HL-60 (cell line): ENCODE data around the gene DNMT3A.

Experiments used
- SPI1 ChIP-seq: IDR thresholded peaks from 2 replicates; pipeline ENCODE4 v1.6.1; 2012; ENCODE audit warnings: low read depth, mild to moderate bottlenecking, borderline replicate concordance
- TF ChIP-seq, protein P1 (sequence below): IDR thresholded peaks from one replicate; pipeline ENCODE4 v1.5.1; 2011; ENCODE audit warnings: low read length, control low read depth, inconsistent platforms; ENCODE audit not compliant: insufficient read depth
- TF ChIP-seq, protein P2 (sequence below): IDR thresholded peaks from 2 replicates; pipeline ENCODE4 v1.6.1; 2012; ENCODE audit warnings: low read depth; ENCODE audit not compliant: insufficient replicate concordance

DNA sequence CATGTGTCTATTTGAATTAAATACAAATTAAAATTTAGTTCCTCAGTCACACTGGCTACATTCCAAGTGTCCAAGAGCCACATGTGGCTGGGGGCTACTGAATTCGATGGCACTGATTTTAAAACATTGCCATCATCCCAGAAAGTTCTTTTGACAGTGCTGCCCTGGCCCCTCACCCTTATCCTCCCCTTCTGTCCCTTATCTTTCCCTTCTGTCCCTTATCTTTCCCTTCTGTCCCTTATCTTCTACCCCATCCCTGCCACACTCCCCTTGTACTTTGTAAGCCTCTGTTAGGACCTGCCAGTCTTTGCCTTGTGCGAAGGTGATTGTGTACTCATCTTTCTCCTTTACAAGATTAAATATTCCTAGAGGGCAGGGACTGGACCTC lies 85.2 kb downstream of the DNMT3A start:
- TF ChIP-seq, protein P1, sequence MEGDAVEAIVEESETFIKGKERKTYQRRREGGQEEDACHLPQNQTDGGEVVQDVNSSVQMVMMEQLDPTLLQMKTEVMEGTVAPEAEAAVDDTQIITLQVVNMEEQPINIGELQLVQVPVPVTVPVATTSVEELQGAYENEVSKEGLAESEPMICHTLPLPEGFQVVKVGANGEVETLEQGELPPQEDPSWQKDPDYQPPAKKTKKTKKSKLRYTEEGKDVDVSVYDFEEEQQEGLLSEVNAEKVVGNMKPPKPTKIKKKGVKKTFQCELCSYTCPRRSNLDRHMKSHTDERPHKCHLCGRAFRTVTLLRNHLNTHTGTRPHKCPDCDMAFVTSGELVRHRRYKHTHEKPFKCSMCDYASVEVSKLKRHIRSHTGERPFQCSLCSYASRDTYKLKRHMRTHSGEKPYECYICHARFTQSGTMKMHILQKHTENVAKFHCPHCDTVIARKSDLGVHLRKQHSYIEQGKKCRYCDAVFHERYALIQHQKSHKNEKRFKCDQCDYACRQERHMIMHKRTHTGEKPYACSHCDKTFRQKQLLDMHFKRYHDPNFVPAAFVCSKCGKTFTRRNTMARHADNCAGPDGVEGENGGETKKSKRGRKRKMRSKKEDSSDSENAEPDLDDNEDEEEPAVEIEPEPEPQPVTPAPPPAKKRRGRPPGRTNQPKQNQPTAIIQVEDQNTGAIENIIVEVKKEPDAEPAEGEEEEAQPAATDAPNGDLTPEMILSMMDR = no peak
- TF ChIP-seq, protein P2, sequence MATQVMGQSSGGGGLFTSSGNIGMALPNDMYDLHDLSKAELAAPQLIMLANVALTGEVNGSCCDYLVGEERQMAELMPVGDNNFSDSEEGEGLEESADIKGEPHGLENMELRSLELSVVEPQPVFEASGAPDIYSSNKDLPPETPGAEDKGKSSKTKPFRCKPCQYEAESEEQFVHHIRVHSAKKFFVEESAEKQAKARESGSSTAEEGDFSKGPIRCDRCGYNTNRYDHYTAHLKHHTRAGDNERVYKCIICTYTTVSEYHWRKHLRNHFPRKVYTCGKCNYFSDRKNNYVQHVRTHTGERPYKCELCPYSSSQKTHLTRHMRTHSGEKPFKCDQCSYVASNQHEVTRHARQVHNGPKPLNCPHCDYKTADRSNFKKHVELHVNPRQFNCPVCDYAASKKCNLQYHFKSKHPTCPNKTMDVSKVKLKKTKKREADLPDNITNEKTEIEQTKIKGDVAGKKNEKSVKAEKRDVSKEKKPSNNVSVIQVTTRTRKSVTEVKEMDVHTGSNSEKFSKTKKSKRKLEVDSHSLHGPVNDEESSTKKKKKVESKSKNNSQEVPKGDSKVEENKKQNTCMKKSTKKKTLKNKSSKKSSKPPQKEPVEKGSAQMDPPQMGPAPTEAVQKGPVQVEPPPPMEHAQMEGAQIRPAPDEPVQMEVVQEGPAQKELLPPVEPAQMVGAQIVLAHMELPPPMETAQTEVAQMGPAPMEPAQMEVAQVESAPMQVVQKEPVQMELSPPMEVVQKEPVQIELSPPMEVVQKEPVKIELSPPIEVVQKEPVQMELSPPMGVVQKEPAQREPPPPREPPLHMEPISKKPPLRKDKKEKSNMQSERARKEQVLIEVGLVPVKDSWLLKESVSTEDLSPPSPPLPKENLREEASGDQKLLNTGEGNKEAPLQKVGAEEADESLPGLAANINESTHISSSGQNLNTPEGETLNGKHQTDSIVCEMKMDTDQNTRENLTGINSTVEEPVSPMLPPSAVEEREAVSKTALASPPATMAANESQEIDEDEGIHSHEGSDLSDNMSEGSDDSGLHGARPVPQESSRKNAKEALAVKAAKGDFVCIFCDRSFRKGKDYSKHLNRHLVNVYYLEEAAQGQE = no peak
- TF ChIP-seq SPI1 = no peak
